Progenitor cell of endocrine pancreas (in vitro differentiated cells): ENCODE data around the gene POGK. TPM values are rescaled to one million over a fixed set of nuclear protein-coding genes. Genes with fewer than 3 reads are reported as not detected.

Experiments
- DNase-seq: peaks from one replicate; pipeline ENCODE4 v3.0.0; 2021; ENCODE audit warnings: low spot score; ENCODE audit not compliant: unreplicated experiment
- H3K27ac Mint-ChIP-seq: 2 replicates; pipeline ENCODE4 v1.8.0; 2021; ENCODE audit warnings: mild to moderate bottlenecking, moderate library complexity, mixed read lengths
- H3K27me3 Mint-ChIP-seq: 2 replicates; pipeline ENCODE4 v1.8.0; 2021; ENCODE audit warnings: mixed read lengths
- H3K36me3 Mint-ChIP-seq: 2 replicates; pipeline ENCODE4 v1.8.0; 2022; ENCODE audit warnings: mixed read lengths; ENCODE audit not compliant: insufficient read depth
- H3K4me1 Mint-ChIP-seq: 2 replicates; pipeline ENCODE4 v1.8.0; 2021; ENCODE audit warnings: low read depth, mixed read lengths
- H3K4me3 Mint-ChIP-seq: 2 replicates; pipeline ENCODE4 v1.8.0; 2021; ENCODE audit warnings: low read depth, mild to moderate bottlenecking, moderate library complexity, mixed read lengths
- H3K9me3 Mint-ChIP-seq: 2 replicates; pipeline ENCODE4 v1.8.0; 2021; ENCODE audit warnings: low read depth, mixed read lengths
- total RNA-seq: library from RNA; stranded (reverse); gene quantifications from 2 replicates; pipeline ENCODE4 v1.2.1, GENCODE V29; 2021
- TF ChIP-seq, protein P1 (sequence below): fragments of 200-600 bp; sonication (generic); IDR thresholded peaks from one replicate; pipeline ENCODE4 v1.5.0; 2021; ENCODE audit warnings: antibody characterized with exemption, mild to moderate bottlenecking; ENCODE audit not compliant: unreplicated experiment

The POGK gene
- total RNA-seq, 1 donor from 2014 or later = 49.9 TPM

DNA sequence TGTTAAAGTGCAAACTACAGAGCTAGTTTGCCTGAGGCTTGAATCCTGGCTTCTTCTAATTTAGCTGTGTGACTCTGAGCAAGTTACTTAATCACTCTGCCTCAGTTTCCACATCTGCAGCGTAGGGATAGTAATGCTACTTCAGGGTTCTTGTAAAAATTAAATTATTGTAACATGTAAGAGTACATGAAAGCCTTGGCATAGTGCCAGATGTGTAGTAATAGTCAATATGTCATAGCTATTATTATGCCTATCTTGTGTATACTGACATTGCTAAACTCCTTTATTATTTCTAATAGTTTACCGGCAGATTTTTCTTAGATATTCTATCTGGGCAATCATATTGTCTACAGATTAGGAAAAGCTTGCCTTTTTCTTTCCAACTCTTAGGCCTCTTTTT, 43.6 kb downstream of the POGK start:
- H3K27me3 Mint-ChIP-seq = peaks cover 50% of the 10 kb centered on the region
- H3K27ac Mint-ChIP-seq = no peak overlapping the region

DNA sequence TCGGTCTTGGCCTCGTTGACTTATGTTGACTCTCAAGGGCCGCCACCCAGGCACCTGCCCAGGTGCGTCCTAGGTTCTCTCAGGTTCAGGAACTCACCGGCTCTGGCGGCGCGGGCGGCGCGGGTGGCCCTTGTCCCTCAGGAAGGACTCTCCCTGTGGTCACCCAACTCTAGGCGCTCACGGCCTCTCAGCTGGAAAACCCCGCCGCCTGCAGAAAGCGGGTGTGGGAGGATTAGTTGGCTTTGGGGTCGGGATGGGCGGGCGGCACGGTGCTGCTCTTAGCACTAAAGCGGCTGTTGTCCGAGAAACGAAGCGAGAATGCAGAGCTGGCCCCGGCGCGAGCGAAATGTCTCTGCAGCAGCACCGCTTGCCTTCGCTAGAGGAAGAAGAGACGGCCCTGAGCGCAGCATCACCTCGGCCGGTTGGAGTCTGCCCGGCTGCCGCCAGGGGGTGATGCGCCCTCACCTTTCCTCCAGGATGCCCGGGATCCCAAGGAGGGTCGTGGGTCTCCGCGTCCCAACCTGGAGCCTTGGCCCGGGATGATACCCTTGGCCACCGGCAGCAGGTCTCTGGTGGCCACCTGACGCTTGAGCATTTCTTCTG, 44.9 kb downstream of the POGK start:
- H3K4me1 Mint-ChIP-seq = no peaks in the 10 kb centered on the region
- no peaks in the 10 kb centered on the region for H3K9me3 Mint-ChIP-seq
- H3K4me3 Mint-ChIP-seq = peak overlapping the region; percentile 26
- TF ChIP-seq, protein P1, sequence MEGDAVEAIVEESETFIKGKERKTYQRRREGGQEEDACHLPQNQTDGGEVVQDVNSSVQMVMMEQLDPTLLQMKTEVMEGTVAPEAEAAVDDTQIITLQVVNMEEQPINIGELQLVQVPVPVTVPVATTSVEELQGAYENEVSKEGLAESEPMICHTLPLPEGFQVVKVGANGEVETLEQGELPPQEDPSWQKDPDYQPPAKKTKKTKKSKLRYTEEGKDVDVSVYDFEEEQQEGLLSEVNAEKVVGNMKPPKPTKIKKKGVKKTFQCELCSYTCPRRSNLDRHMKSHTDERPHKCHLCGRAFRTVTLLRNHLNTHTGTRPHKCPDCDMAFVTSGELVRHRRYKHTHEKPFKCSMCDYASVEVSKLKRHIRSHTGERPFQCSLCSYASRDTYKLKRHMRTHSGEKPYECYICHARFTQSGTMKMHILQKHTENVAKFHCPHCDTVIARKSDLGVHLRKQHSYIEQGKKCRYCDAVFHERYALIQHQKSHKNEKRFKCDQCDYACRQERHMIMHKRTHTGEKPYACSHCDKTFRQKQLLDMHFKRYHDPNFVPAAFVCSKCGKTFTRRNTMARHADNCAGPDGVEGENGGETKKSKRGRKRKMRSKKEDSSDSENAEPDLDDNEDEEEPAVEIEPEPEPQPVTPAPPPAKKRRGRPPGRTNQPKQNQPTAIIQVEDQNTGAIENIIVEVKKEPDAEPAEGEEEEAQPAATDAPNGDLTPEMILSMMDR = peak; percentile 81
- no peak overlapping the region for H3K27ac Mint-ChIP-seq
- H3K27me3 Mint-ChIP-seq = peaks cover 50% of the 10 kb centered on the region
- DNase-seq = peak; percentile 50
- no peaks in the 10 kb centered on the region for H3K36me3 Mint-ChIP-seq

More for the DNA sequence above, 43.6 kb downstream of the POGK start:
- Mint-ChIP-seq H3K9me3 (no peaks in the 10 kb centered on the region), H3K4me1 (no peaks in the 10 kb centered on the region), H3K4me3 (no peak overlapping the region), H3K36me3 (no peaks in the 10 kb centered on the region)
- no peak for DNase-seq
- TF ChIP-seq, protein P1 = no peak

DNA sequence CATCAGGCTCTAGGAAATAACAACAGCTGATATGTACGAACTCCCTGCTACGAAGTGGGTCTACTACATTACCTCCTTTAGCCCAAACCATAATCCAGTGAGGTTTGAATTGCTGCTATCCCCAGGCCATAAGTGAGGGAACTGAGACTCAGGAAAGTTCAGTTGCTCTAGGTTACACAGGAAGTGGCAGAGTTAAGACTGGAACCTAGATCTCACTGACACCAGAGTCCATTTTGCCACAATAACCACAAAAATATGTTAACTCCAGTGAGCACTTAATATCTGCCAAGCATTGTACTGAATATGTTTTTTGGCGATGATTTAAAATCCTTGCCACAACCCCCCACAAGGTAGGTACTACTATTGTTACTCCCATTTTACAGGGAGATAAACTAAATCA, 45.7 kb downstream of the POGK start:
- Mint-ChIP-seq H3K27me3 (peaks cover 53% of the 10 kb centered on the region), H3K9me3 (no peaks in the 10 kb centered on the region), H3K4me1 (no peaks in the 10 kb centered on the region), H3K4me3 (no peak overlapping the region), H3K27ac (no peak overlapping the region), H3K36me3 (no peaks in the 10 kb centered on the region)
- DNase-seq = no peak
- TF ChIP-seq, protein P1 = no peak

DNA sequence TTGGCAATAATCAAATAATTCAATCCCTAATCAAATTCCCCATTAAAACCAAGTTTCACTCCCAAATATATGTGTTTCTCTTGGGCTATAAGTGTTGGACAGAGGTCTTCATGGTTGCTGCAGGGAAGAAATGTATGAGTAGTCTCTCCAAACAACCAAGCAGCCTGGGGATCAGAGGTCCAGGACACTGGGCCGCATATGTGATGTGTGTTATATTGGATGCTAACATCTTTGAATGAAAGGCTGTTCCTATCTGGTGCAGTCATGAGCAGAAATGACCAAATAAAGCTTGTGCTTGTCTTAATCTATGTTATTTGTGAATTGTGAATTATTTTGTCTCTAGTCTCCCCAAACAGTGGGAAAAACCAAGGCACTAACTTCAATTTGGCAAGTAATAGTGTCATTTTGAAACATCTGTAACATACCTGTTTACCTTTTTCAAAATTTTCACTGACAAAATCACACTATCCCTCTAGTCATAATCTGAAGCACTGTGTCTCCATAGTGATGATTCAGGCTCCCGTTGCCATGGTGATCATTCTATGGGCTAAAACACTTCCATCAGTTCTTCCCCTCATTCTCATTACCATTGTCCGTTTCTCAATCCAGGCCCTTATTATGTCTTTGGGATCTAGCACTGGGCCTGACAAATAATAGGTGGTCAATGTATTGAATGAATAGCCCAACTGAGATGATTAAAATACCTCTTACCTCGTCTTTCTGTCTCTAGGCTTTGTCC, 49.3 kb downstream of the POGK start:
- TF ChIP-seq, protein P1 = no peak
- Mint-ChIP-seq H3K27ac (no peak overlapping the region), H3K27me3 (peaks cover 46% of the 10 kb centered on the region), H3K4me3 (no peak overlapping the region), H3K36me3 (no peaks in the 10 kb centered on the region), H3K9me3 (no peaks in the 10 kb centered on the region), H3K4me1 (no peaks in the 10 kb centered on the region)
- no peak for DNase-seq

DNA sequence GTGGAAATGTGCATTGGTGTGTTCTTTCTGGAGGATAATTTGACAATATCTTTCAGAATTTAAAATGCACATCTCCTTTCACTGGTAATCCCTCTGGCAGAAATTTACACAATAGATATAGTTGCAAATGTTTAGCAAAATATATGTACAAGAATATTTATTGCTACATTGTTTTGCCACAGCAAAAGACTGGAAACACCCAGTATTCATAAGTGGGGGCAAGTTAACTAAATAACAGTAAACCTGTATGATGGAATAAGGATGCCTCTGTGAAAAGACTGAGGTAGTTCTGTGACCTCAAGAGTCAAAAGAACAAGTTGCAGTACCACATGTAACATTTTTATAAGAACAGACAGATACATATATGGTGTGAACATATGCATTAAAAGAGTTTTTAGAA, 50.5 kb downstream of the POGK start:
- no peak for DNase-seq
- peaks cover 41% of the 10 kb centered on the region for H3K27me3 Mint-ChIP-seq
- H3K36me3 Mint-ChIP-seq = no peaks in the 10 kb centered on the region
- TF ChIP-seq, protein P1 = no peak
- no peaks in the 10 kb centered on the region for H3K9me3 Mint-ChIP-seq
- H3K4me1 Mint-ChIP-seq = no peaks in the 10 kb centered on the region
- H3K27ac Mint-ChIP-seq = no peak overlapping the region
- no peak overlapping the region for H3K4me3 Mint-ChIP-seq
